ENCODE data around the gene GABBR2.

The GABBR2 gene

GRCh38 chr9:98406469-98406868, 302.3 kb downstream of the GABBR2 start:
- DNase-seq (ENCODE audit: insufficient read length) (no peak), FAIRE-seq (no peak)
- TF ChIP-seq POLR2AphosphoS5 (IDR thresholded peaks at IDR 0.05; ENCODE audit: low read depth, low read length) (no peak), POLR2A (IDR thresholded peaks at IDR 0.05; ENCODE audit: low read depth, low read length) (no peak)

GRCh38 chr9:98404237-98404636, 304.5 kb downstream of the GABBR2 start:
- no peak for DNase-seq (ENCODE audit: insufficient read length)
- no peak for FAIRE-seq
- no peak for TF ChIP-seq TAF1 (IDR thresholded peaks at IDR 0.05; ENCODE audit: borderline replicate concordance, low read depth, low read length)
- no peak for TF ChIP-seq POLR2AphosphoS5 (IDR thresholded peaks at IDR 0.05; ENCODE audit: low read depth, low read length)
- TF ChIP-seq POLR2A (IDR thresholded peaks at IDR 0.05; ENCODE audit: low read depth, low read length), result no peak

GRCh38 chr9:98403715-98404114, 305.0 kb downstream of the GABBR2 start:
- FAIRE-seq, result no peak
- no peak for TF ChIP-seq POLR2AphosphoS5 (IDR thresholded peaks at IDR 0.05; ENCODE audit: low read depth, low read length)
- TF ChIP-seq TAF1 (IDR thresholded peaks at IDR 0.05; ENCODE audit: borderline replicate concordance, low read depth, low read length), result no peak

GRCh38 chr9:98402019-98402840, 306.5 kb downstream of the GABBR2 start:
- TF ChIP-seq POLR2AphosphoS5 (IDR thresholded peaks at IDR 0.05; ENCODE audit: low read depth, low read length) (no peak), POLR2A (IDR thresholded peaks at IDR 0.05; ENCODE audit: low read depth, low read length) (no peak), TAF1 (IDR thresholded peaks at IDR 0.05; ENCODE audit: borderline replicate concordance, low read depth, low read length) (no peak)
- DNase-seq (ENCODE audit: insufficient read length) (no peak), FAIRE-seq (no peak)

More at GRCh38 chr9:98403715-98404114, 305.0 kb downstream of the GABBR2 start:
- no peak for DNase-seq (ENCODE audit: insufficient read length)

GRCh38 chr9:98401140-98402018, 307.4 kb downstream of the GABBR2 start:
- TF ChIP-seq POLR2A (IDR thresholded peaks at IDR 0.05; ENCODE audit: low read depth, low read length) (no peak), POLR2AphosphoS5 (IDR thresholded peaks at IDR 0.05; ENCODE audit: low read depth, low read length) (no peak), TAF1 (IDR thresholded peaks at IDR 0.05; ENCODE audit: borderline replicate concordance, low read depth, low read length) (no peak)
- no peak for FAIRE-seq
- no peak for DNase-seq (ENCODE audit: insufficient read length)

- DNase-seq (ENCODE audit: insufficient read length) (no peak), FAIRE-seq (no peak)
- TF ChIP-seq POLR2AphosphoS5 (IDR thresholded peaks at IDR 0.05; ENCODE audit: low read depth, low read length) (no peak), POLR2A (IDR thresholded peaks at IDR 0.05; ENCODE audit: low read depth, low read length) (no peak), TAF1 (IDR thresholded peaks at IDR 0.05; ENCODE audit: borderline replicate concordance, low read depth, low read length) (no peak)
These were observed 308.6 kb downstream of the GABBR2 start for GRCh38 chr9:98399950-98400683.

GRCh38 chr9:98396656-98397055, 312.1 kb downstream of the GABBR2 start:
- TF ChIP-seq POLR2AphosphoS5 (IDR thresholded peaks at IDR 0.05; ENCODE audit: low read depth, low read length) (no peak), POLR2A (IDR thresholded peaks at IDR 0.05; ENCODE audit: low read depth, low read length) (no peak), TAF1 (IDR thresholded peaks at IDR 0.05; ENCODE audit: borderline replicate concordance, low read depth, low read length) (no peak)
- no peak for FAIRE-seq
- DNase-seq (ENCODE audit: insufficient read length), result no peak

- no peak for DNase-seq (ENCODE audit: insufficient read length)
- TF ChIP-seq POLR2AphosphoS5 (IDR thresholded peaks at IDR 0.05; ENCODE audit: low read depth, low read length) (no peak), POLR2A (IDR thresholded peaks at IDR 0.05; ENCODE audit: low read depth, low read length) (no peak), TAF1 (IDR thresholded peaks at IDR 0.05; ENCODE audit: borderline replicate concordance, low read depth, low read length) (no peak)
- FAIRE-seq, result no peak
These were observed 312.5 kb downstream of the GABBR2 start for GRCh38 chr9:98396236-98396635.

GRCh38 chr9:98391867-98392266, 316.9 kb downstream of the GABBR2 start:
- TF ChIP-seq POLR2AphosphoS5 (IDR thresholded peaks at IDR 0.05; ENCODE audit: low read depth, low read length) (no peak), TAF1 (IDR thresholded peaks at IDR 0.05; ENCODE audit: borderline replicate concordance, low read depth, low read length) (no peak)
- no peak for FAIRE-seq

GRCh38 chr9:98391406-98391805, 317.3 kb downstream of the GABBR2 start:
- FAIRE-seq, result no peak
- DNase-seq (ENCODE audit: insufficient read length), result no peak
- TF ChIP-seq TAF1 (IDR thresholded peaks at IDR 0.05; ENCODE audit: borderline replicate concordance, low read depth, low read length) (no peak), POLR2AphosphoS5 (IDR thresholded peaks at IDR 0.05; ENCODE audit: low read depth, low read length) (no peak), POLR2A (IDR thresholded peaks at IDR 0.05; ENCODE audit: low read depth, low read length) (no peak)

More at GRCh38 chr9:98391867-98392266, 316.9 kb downstream of the GABBR2 start:
- DNase-seq (ENCODE audit: insufficient read length), result no peak

GRCh38 chr9:98385751-98386150, 323.0 kb downstream of the GABBR2 start:
- no peak for FAIRE-seq

More at GRCh38 chr9:98385751-98386150, 323.0 kb downstream of the GABBR2 start:
- TF ChIP-seq POLR2A (IDR thresholded peaks at IDR 0.05; ENCODE audit: low read depth, low read length), result no peak
- DNase-seq (ENCODE audit: insufficient read length), result no peak

Data from GM12892 (cell line).